ENCODE results near the gene HDAC4. TPM values are rescaled to one million over a fixed set of nuclear protein-coding genes. Genes with fewer than 3 reads are reported as not detected.

Gene HDAC4
- total RNA-seq, 1 experiment from 2014 or later, result 32.0 TPM

DNA sequence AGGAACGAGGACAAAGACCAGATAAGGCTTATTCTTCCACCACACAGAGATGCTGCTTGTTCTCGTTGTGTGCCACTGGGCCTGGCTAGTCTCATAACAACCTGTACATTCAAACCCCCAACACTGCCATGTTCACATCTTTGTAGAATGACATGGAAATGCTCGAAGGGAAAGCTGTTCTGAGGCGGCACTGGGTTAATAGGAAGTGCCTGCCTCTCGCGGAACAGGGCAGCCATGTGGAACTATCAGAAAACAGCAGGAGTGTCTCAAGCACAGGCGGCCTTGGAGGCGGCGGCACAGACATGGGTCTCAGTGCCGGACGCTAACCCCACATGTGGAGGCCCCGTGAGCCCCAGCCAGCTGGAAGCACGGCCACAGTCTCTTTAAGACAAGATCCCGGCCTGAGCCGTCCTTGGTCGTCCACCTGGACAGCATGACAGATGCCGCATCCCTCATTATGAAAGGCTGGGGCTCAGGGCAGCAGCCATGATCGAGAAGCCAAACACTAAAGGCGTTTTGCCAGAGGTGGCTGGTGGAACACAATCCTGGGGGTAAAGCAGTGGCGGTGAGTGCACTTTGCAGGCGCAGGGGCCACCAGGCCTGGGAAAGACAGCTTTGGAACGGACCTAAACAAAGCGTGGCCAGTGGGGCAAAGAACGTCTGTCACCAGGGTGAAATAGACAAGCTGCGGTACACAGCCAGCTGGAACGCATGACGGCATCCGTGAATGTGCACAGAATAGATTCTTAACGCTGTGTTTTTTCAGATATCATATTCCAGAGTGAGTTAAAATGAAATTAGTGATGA lies 161.0 kb downstream of the HDAC4 start:
- Histone ChIP-seq H3K14ac (ENCODE audit: insufficient read depth, low read length) (no peak overlapping the region), H3T11ph (ENCODE audit: low read length) (no peak overlapping the region), H3K4me1 (ENCODE audit: insufficient read depth, low read length) (no peaks in the 10 kb centered on the region), H4K20me1 (ENCODE audit: control insufficient read depth, insufficient read depth, insufficient read length) (peaks cover 3% of the 10 kb centered on the region), H3K79me1 (ENCODE audit: insufficient read depth, low read depth, low read length, poor library complexity, severe bottlenecking) (peaks cover 4% of the 10 kb centered on the region), H3K79me2 (ENCODE audit: insufficient read depth, low read length) (no peaks in the 10 kb centered on the region; the same call in 1 of the 2 replicates), H2BK5ac (ENCODE audit: insufficient read length, low read length) (no peak overlapping the region), H3K23ac (ENCODE audit: insufficient read length, low read depth, low read length) (no peak overlapping the region), H2AFZ (ENCODE audit: low read length) (no peak overlapping the region), H3K18ac (ENCODE audit: insufficient read length, low read depth, low read length) (no peak overlapping the region), H2BK12ac (ENCODE audit: insufficient read length, low read depth, low read length) (no peak overlapping the region), H4K91ac (ENCODE audit: insufficient read length, low read depth, low read length) (no peak overlapping the region), H3K27me3 (ENCODE audit: insufficient read depth, low read length) (no peaks in the 10 kb centered on the region), H4K5ac (ENCODE audit: insufficient read length, low read depth, low read length) (no peak overlapping the region), H2BK15ac (ENCODE audit: low read depth, low read length) (no peak overlapping the region), H2BK120ac (ENCODE audit: low read depth, low read length, poor library complexity, severe bottlenecking) (no peak overlapping the region), H3K9me3 (ENCODE audit: control insufficient read depth, low read depth, low read length) (no peaks in the 10 kb centered on the region), H2BK20ac (ENCODE audit: low read depth, low read length, poor library complexity, severe bottlenecking) (no peak overlapping the region), H3K56ac (ENCODE audit: insufficient read length, low read depth, low read length) (no peak overlapping the region), H3K23me2 (ENCODE audit: insufficient read length, low read depth, low read length, poor library complexity, severe bottlenecking) (no peaks in the 10 kb centered on the region), H4K8ac (replicated peaks; ENCODE audit: insufficient read length, low read depth, low read length) (no peak overlapping the region), H3K4ac (ENCODE audit: low read depth, low read length) (no peak overlapping the region), H3K9ac (ENCODE audit: extremely low read depth, insufficient read length, low read length) (no peak overlapping the region), H3K4me2 (ENCODE audit: insufficient read depth, insufficient read length, low read length) (no peak overlapping the region), H2AK5ac (ENCODE audit: insufficient read length, low read length) (no peak overlapping the region), H3K27ac (ENCODE audit: insufficient read length, low read depth, low read length) (no peak overlapping the region)
- peak overlapping the region in 1 of 3 experiments; percentile 63; a peak in 2 of 7 replicates for H3K27ac Mint-ChIP-seq
- no peak overlapping the region; a peak in 1 of 5 replicates for H3K4me3 Mint-ChIP-seq
- H3K4me1 Mint-ChIP-seq, result peaks cover 24 to 28% of the 10 kb centered on the region in 2 experiments
- no peaks in the 10 kb centered on the region for H3K9me3 Mint-ChIP-seq
- H3K36me3 Mint-ChIP-seq (ENCODE audit: insufficient read depth in 1 of 3, low read depth in 3 of 3), result no peaks in the 10 kb centered on the region; a peak in 1 of 7 replicates
- H3K27me3 Mint-ChIP-seq (ENCODE audit: low read depth), result peaks cover 1% of the 10 kb centered on the region; the same call in 1 of the 2 replicates
- DNase-seq, result no peak
- TF ChIP-seq, protein P1, sequence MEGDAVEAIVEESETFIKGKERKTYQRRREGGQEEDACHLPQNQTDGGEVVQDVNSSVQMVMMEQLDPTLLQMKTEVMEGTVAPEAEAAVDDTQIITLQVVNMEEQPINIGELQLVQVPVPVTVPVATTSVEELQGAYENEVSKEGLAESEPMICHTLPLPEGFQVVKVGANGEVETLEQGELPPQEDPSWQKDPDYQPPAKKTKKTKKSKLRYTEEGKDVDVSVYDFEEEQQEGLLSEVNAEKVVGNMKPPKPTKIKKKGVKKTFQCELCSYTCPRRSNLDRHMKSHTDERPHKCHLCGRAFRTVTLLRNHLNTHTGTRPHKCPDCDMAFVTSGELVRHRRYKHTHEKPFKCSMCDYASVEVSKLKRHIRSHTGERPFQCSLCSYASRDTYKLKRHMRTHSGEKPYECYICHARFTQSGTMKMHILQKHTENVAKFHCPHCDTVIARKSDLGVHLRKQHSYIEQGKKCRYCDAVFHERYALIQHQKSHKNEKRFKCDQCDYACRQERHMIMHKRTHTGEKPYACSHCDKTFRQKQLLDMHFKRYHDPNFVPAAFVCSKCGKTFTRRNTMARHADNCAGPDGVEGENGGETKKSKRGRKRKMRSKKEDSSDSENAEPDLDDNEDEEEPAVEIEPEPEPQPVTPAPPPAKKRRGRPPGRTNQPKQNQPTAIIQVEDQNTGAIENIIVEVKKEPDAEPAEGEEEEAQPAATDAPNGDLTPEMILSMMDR (conservative IDR thresholded peaks at IDR 0.05), result no peak
- WGBS (ENCODE audit: extremely low coverage, insufficient read length, low lambda C conversion rate), result no CpG with 5 or more reads among the region's 29 CpGs
